Endothelial cell of umbilical vein (primary cell): ENCODE results near the gene HSPB2. TPM values are rescaled to one million over a fixed set of nuclear protein-coding genes. Genes with fewer than 3 reads are reported as not detected.

Experiments
- BruUV-seq: library from RNA; stranded (reverse); fragments of 400-500 nt; replicated peaks from 2 replicates; lab custom pipeline; 2021; lab: Mats Ljungman, UMichigan
- CTCF ChIA-PET: fragments of 300-600, 350-600 bp; sonication (Branson Sonifier 250); formaldehyde crosslinking; loops from one replicate; lab custom pipeline; 2021; ENCODE audit warnings: antibody characterized with exemption, inconsistent platforms; lab: Charles Lee
- POLR2A ChIA-PET: fragments of 300-600, 350-600 bp; sonication (Branson Sonifier 250); formaldehyde crosslinking; loops from one replicate; lab custom pipeline; 2021; ENCODE audit warnings: antibody characterized with exemption, inconsistent platforms; lab: Charles Lee
- DNase-seq: peaks from one replicate; pipeline ENCODE4 v3.0.0-alpha.2; 2011; ENCODE audit warnings: low read depth, low spot score
- FAIRE-seq: peaks from 2 replicates; lab custom pipeline; 2011; peaks lifted over from hg19 to GRCh38; lab: Jason Lieb, UNC
- H2AFZ ChIP-seq: 2 replicates; pipeline ENCODE4 v1.6.0; 2012; ENCODE audit warnings: low read depth, low read length, control low read depth, inconsistent platforms
- H3K27ac ChIP-seq: 2 replicates; pipeline ENCODE4 v1.5.1; 2011; ENCODE audit warnings: low read depth, mild to moderate bottlenecking, control low read depth, low read length, moderate library complexity; ENCODE audit not compliant: insufficient read depth
- H3K27me3 ChIP-seq, 2 experiments: 2 replicates each; pipeline versions ENCODE4 v1.6.0 to v1.6.1; 2011; ENCODE audit warnings: low read length in 2 of 2, mixed read lengths in 1 of 2; ENCODE audit not compliant: control insufficient read depth in 2 of 2, insufficient read depth in 2 of 2
- H3K36me3 ChIP-seq, 2 experiments: 2 replicates in 1 of 2; 3 replicates in 1 of 2; pipeline ENCODE4 v1.5.1; 2011; ENCODE audit warnings: low read length in 2 of 2, mild to moderate bottlenecking in 1 of 2, moderate library complexity in 1 of 2; ENCODE audit not compliant: control insufficient read depth in 2 of 2, insufficient read depth in 2 of 2; ENCODE audit errors: extremely low read depth in 1 of 2
- H3K4me1 ChIP-seq: 3 replicates; pipeline ENCODE4 v1.5.1; 2011; ENCODE audit warnings: mild to moderate bottlenecking, low read length; ENCODE audit not compliant: control insufficient read depth, insufficient read depth; ENCODE audit errors: extremely low read depth
- H3K4me2 ChIP-seq: 2 replicates; pipeline ENCODE4 v1.6.1; 2011; ENCODE audit warnings: low read length, control low read depth, mixed read lengths; ENCODE audit not compliant: insufficient read depth
- H3K4me3 ChIP-seq, 3 experiments: fragments of 200-600 bp in 1 of 3; sonication (generic), shearing (Covaris generic) in 1 of 3; replicated peaks in 1 of 3; 2 replicates each; pipeline ENCODE4 v1.5.1; 2011 to 2016; ENCODE audit warnings: control low read depth in 3 of 3, low read length in 3 of 3, mild to moderate bottlenecking in 2 of 3, inconsistent platforms in 1 of 3, low read depth in 1 of 3, moderate library complexity in 1 of 3; ENCODE audit not compliant: insufficient read depth in 1 of 3
- H3K79me2 ChIP-seq: 2 replicates; pipeline ENCODE4 v1.6.0; 2012; ENCODE audit warnings: low read length, inconsistent platforms; ENCODE audit not compliant: control insufficient read depth, insufficient read depth
- H3K9ac ChIP-seq: replicated peaks from 2 replicates; pipeline ENCODE3; 2011; ENCODE audit warnings: low read length, control low read depth; ENCODE audit not compliant: insufficient read depth; ENCODE audit errors: extremely low read depth
- H3K9me1 ChIP-seq: replicated peaks from 3 replicates; pipeline ENCODE4 v1.6.0; 2011; ENCODE audit warnings: mild to moderate bottlenecking, low read length; ENCODE audit not compliant: control insufficient read depth, insufficient read depth; ENCODE audit errors: extremely low read depth
- H3K9me3 ChIP-seq: replicated peaks from 2 replicates; pipeline ENCODE4 v1.5.1; 2012; ENCODE audit warnings: low read length, inconsistent platforms; ENCODE audit not compliant: control insufficient read depth, insufficient read depth
- H4K20me1 ChIP-seq: replicated peaks from 2 replicates; pipeline ENCODE3; 2011; ENCODE audit warnings: mild to moderate bottlenecking, low read length; ENCODE audit not compliant: control insufficient read depth, insufficient read depth; ENCODE audit errors: extremely low read depth
- FOS ChIP-seq: IDR thresholded peaks from 2 replicates; pipeline ENCODE4 v1.6.1; 2011; ENCODE audit warnings: mild to moderate bottlenecking, low read length, moderate library complexity, borderline replicate concordance; ENCODE audit not compliant: insufficient read depth
- GATA2 ChIP-seq: IDR thresholded peaks from 2 replicates; pipeline ENCODE4 v1.7.0; 2011; ENCODE audit warnings: low read depth, mild to moderate bottlenecking, moderate library complexity, mixed read lengths, low read length; ENCODE audit not compliant: insufficient read length, insufficient read depth
- JUN ChIP-seq: IDR thresholded peaks from 2 replicates; pipeline ENCODE4 v1.6.1; 2011; ENCODE audit warnings: borderline replicate concordance, low read depth; ENCODE audit not compliant: insufficient read length, insufficient read depth
- MAX ChIP-seq: IDR thresholded peaks from 2 replicates; pipeline ENCODE4 v1.6.1; 2011; ENCODE audit not compliant: insufficient read depth, insufficient read length
- MYC ChIP-seq: IDR thresholded peaks from one replicate; pipeline ENCODE4 v1.6.1; 2011; ENCODE audit warnings: mild to moderate bottlenecking, low read depth, low read length
- POLR2A ChIP-seq: IDR thresholded peaks from 2 replicates; pipeline ENCODE4 v1.6.1; 2012; ENCODE audit warnings: low read depth, mild to moderate bottlenecking, control low read depth, low read length
- dilution Hi-C: fragments of 300-500 bp; cut with MboI; formaldehyde crosslinking; loops from one replicate; pipeline ENCODE4 v1.15.0; 2019; ENCODE audit warnings: low sequenced_read_pairs; ENCODE audit not compliant: extremely low pct_ligation_motif_present
- intact Hi-C: fragments of 100-400 bp; cut with micrococcal nuclease; formaldehyde crosslinking; loops from one replicate; pipeline ENCODE4 v1.10.0; 2022
- polyA plus RNA-seq, 4 experiments: library from polyadenylated mRNA; depleted of rRNA in 3 of 4; stranded (reverse) in 3 of 4; unstranded in 1 of 4; fragments of >200 nt; gene quantifications; 2 replicates each; pipeline versions ENCODE4 v1.2.1 to v1.2.3, GENCODE V29; 2011 to 2012; ENCODE audit warnings: missing spikeins in 1 of 4
- total RNA-seq: library from RNA; stranded (reverse); gene quantifications from 2 replicates; pipeline ENCODE4 v1.2.3, GENCODE V29; 2021
- TF ChIP-seq, protein P1 (sequence below), 2 donors: IDR thresholded peaks; 1 replicate in 1 of 2; 2 replicates in 1 of 2; pipeline ENCODE4 v1.5.1; 2011; ENCODE audit warnings: low read length in 2 of 2, mild to moderate bottlenecking in 2 of 2, moderate library complexity in 2 of 2, control low read depth in 1 of 2, inconsistent platforms in 1 of 2, low read depth in 1 of 2; ENCODE audit not compliant: insufficient read depth in 1 of 2; ENCODE audit errors: extremely low read depth in 1 of 2

HSPB2 gene
- total and polyA plus RNA-seq, 2 donors (not counting 3 experiments of a cell fraction or from before 2014, with no cell fraction given): not detected

GRCh38 chr11:111933872-111934271 is 21.3 kb downstream of the HSPB2 start:
- no TSS peak for BruUV-seq
- Histone ChIP-seq H3K79me2 (peaks cover 8% of the 10 kb centered on the region), H3K9me3 (no peaks in the 10 kb centered on the region), H2AFZ (no peak overlapping the region), H3K9me1 (no peaks in the 10 kb centered on the region), H3K36me3 (no peaks in the 10 kb centered on the region), H3K4me3 (no peak overlapping the region), H3K4me2 (no peak overlapping the region), H3K4me1 (peaks cover 24% of the 10 kb centered on the region), H3K27ac (no peak overlapping the region), H3K9ac (no peak overlapping the region), H3K27me3 (no peaks in the 10 kb centered on the region), H4K20me1 (no peaks in the 10 kb centered on the region)
- DNase-seq (no peak), FAIRE-seq (no peak)
- TF ChIP-seq FOS (no peak), JUN (no peak)
- intact Hi-C loops (no loop called here), dilution Hi-C loops (no loop called here)
- ChIA-PET POLR2A (no interaction called here), CTCF (interaction anchor here (1.0 to 8.7 kb wide), 3 partner anchors 11 to 63 kb away, joined by 3 to 407 read pairs (median 4); no protein-coding TSS in a partner anchor)

- Histone ChIP-seq H4K20me1 (no peaks in the 10 kb centered on the region), H3K79me2 (peaks cover 10% of the 10 kb centered on the region), H3K4me1 (peaks cover 28% of the 10 kb centered on the region), H3K4me3 (no peak overlapping the region), H3K27me3 (no peaks in the 10 kb centered on the region), H3K9me3 (no peaks in the 10 kb centered on the region), H3K9ac (no peak overlapping the region), H3K9me1 (no peaks in the 10 kb centered on the region), H3K4me2 (no peak overlapping the region), H3K27ac (no peak overlapping the region), H3K36me3 (no peaks in the 10 kb centered on the region), H2AFZ (no peak overlapping the region)
- dilution Hi-C loops (no loop called here), intact Hi-C loops (no loop called here)
- FAIRE-seq (no peak), DNase-seq (no peak)
- CTCF ChIA-PET: interaction anchor here (1.0 to 8.7 kb wide), 3 partner anchors 10 to 63 kb away, joined by 3 to 407 read pairs (median 4); no protein-coding TSS in a partner anchor
- TF ChIP-seq GATA2 (no peak), JUN (no peak), MAX (no peak), MYC (no peak), FOS (no peak), POLR2A (no peak)
- TF ChIP-seq, protein P1, sequence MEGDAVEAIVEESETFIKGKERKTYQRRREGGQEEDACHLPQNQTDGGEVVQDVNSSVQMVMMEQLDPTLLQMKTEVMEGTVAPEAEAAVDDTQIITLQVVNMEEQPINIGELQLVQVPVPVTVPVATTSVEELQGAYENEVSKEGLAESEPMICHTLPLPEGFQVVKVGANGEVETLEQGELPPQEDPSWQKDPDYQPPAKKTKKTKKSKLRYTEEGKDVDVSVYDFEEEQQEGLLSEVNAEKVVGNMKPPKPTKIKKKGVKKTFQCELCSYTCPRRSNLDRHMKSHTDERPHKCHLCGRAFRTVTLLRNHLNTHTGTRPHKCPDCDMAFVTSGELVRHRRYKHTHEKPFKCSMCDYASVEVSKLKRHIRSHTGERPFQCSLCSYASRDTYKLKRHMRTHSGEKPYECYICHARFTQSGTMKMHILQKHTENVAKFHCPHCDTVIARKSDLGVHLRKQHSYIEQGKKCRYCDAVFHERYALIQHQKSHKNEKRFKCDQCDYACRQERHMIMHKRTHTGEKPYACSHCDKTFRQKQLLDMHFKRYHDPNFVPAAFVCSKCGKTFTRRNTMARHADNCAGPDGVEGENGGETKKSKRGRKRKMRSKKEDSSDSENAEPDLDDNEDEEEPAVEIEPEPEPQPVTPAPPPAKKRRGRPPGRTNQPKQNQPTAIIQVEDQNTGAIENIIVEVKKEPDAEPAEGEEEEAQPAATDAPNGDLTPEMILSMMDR (IDR thresholded peaks at IDR 0.05; ENCODE audit: extremely low read depth in 1 of 2, insufficient read depth in 1 of 2, low read depth in 1 of 2, low read length in 2 of 2): no peak
- POLR2A ChIA-PET: no interaction called here
- no TSS peak for BruUV-seq
Measured at GRCh38 chr11:111934306-111934705, 21.8 kb downstream of the HSPB2 start.
